Lung (tissue), 12 donors: ENCODE data around the gene PRSS27. TPM values are rescaled to one million over a fixed set of nuclear protein-coding genes. Genes with fewer than 3 reads are reported as not detected.

Experiments
- ATAC-seq: fragments of 200-7000 bp; cut with Tn5 transposase; one replicate; pipeline ENCODE4 v1.9.1; 2020; ENCODE audit warnings: moderate number of reproducible peaks; ENCODE audit not compliant: insufficient read depth, low FRiP score
- DNase-seq, 3 donors: peaks; one replicate each; pipeline ENCODE4 v3.0.0-alpha.2; 2013 to 2017
- H3K27ac ChIP-seq, 2 donors: one replicate each; pipeline ENCODE4 v1.5.1; 2013; ENCODE audit warnings: mild to moderate bottlenecking in 2 of 2, moderate library complexity in 2 of 2, control low read depth in 1 of 2, inconsistent platforms in 1 of 2, low read depth in 1 of 2, low read length in 1 of 2
- H3K27me3 ChIP-seq, 3 donors: one replicate each; pipeline ENCODE4 v1.5.1; 2013; ENCODE audit warnings: low read length in 2 of 3; ENCODE audit not compliant: control insufficient read depth in 3 of 3, insufficient read depth in 3 of 3
- H3K36me3 ChIP-seq, 4 donors: one replicate each; pipeline ENCODE4 v1.5.1; 2013; ENCODE audit warnings: low read length in 4 of 4, mild to moderate bottlenecking in 1 of 4, moderate library complexity in 1 of 4; ENCODE audit not compliant: control insufficient read depth in 4 of 4, insufficient read depth in 4 of 4
- H3K4me1 ChIP-seq, 5 donors: one replicate each; pipeline ENCODE4 v1.5.1; 2013; ENCODE audit warnings: low read length in 5 of 5, mild to moderate bottlenecking in 2 of 5, moderate library complexity in 1 of 5; ENCODE audit not compliant: control insufficient read depth in 5 of 5, insufficient read depth in 5 of 5
- H3K4me3 ChIP-seq: one replicate; pipeline ENCODE4 v1.5.1; 2013; ENCODE audit warnings: mild to moderate bottlenecking, control low read depth, moderate library complexity
- H3K9ac ChIP-seq, 2 donors: one replicate each; pipeline ENCODE4 v1.5.1; 2013; ENCODE audit warnings: low read length in 2 of 2, control low read depth in 1 of 2; ENCODE audit not compliant: insufficient read depth in 1 of 2
- H3K9me3 ChIP-seq, 4 donors: one replicate each; pipeline ENCODE4 v1.5.1; 2013; ENCODE audit warnings: low read length in 3 of 4, mild to moderate bottlenecking in 1 of 4, moderate library complexity in 1 of 4; ENCODE audit not compliant: control insufficient read depth in 4 of 4, insufficient read depth in 3 of 4
- WGBS, 2 donors: extraction: QIAGEN DNeasy Blood & Tissue Kit; methylation state at CpG; one replicate each; pipeline ENCODE4 v1.1.7; 2013; 5-methylcytosine and 5-hydroxymethylcytosine counted together
- polyA plus RNA-seq, 2 donors: library from polyadenylated mRNA; stranded (reverse); fragments of 200-250 nt; gene quantifications; one replicate each; pipeline ENCODE4 v1.2.1, GENCODE V29; 2013
- total RNA-seq, 2 donors: library from RNA; depleted of rRNA in 1 of 2; stranded (reverse); fragments of >200 nt in 1 of 2; gene quantifications; one replicate each; pipeline ENCODE4 v1.2.1, GENCODE V29; 2014 to 2021
- TF ChIP-seq, protein P1 (sequence below): IDR thresholded peaks from 2 replicates; pipeline ENCODE4 v1.5.1; 2012; ENCODE audit warnings: mild to moderate bottlenecking; ENCODE audit errors: control extremely low read depth, extremely low read depth
- donor health status: control.
- donor health status: control.
- donor health status: Bipolar disorder and iron deficiency.
- donor health status: healthy.
- donor health status: DM: yes; HTN: yes; CAD: no.

PRSS27 gene
- total and polyA plus RNA-seq, 4 donors, result 1.1 to 2.5 (median 2.1) TPM

DNA sequence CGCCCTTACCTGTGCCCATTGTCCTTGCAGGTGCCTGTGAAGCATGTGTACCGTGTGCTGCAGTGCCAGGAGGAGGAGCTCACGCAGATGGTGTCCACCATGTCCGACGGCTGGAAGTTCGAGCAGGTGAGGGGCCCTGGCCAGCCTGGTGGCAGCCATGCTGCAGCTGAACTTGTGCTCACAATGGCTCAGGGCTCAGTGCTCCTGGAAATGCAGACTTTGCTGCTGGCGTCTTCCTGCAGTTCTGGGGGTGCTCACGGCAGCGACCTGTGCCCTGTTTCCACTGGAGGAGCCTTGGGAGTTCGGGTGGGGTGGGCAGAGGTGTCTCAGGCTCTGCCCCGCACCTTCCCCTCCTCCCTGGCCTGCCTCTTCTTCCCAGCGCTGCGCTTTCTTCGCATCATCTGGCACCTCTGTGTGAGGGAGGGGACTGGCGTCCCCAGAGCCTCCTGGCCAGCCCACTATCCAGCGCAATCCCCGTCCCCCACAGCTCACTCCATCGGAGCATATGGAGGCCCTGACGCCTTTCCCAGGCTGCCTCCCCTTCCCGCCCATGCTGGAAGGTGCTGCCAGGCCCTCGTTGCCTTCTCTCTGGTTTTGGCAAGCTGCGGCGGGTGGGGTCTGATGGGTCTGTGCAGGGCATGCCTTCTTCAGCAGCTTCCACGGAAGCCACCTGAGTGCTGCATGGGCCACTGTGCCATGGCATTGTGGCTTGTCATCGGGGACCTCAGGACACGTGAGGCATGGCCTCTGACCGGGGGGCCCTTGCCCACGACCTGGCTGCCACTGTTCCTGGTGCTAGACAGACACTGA is 20.0 kb downstream of the PRSS27 start:
- Histone ChIP-seq H3K27ac (no peak overlapping the region), H3K9me3 (no peaks in the 10 kb centered on the region), H3K9ac (no peak overlapping the region), H3K4me3 (no peak overlapping the region), H3K36me3 (peaks cover 7 to 72% (median 10%) of the 10 kb centered on the region in 4 donors), H3K27me3 (no peaks in the 10 kb centered on the region), H3K4me1 (no peaks in the 10 kb centered on the region)
- ATAC-seq, result no peak
- DNase-seq, result no peak
- TF ChIP-seq, protein P1, sequence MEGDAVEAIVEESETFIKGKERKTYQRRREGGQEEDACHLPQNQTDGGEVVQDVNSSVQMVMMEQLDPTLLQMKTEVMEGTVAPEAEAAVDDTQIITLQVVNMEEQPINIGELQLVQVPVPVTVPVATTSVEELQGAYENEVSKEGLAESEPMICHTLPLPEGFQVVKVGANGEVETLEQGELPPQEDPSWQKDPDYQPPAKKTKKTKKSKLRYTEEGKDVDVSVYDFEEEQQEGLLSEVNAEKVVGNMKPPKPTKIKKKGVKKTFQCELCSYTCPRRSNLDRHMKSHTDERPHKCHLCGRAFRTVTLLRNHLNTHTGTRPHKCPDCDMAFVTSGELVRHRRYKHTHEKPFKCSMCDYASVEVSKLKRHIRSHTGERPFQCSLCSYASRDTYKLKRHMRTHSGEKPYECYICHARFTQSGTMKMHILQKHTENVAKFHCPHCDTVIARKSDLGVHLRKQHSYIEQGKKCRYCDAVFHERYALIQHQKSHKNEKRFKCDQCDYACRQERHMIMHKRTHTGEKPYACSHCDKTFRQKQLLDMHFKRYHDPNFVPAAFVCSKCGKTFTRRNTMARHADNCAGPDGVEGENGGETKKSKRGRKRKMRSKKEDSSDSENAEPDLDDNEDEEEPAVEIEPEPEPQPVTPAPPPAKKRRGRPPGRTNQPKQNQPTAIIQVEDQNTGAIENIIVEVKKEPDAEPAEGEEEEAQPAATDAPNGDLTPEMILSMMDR, result no peak
- 92 to 94% methylated on average over 26 to 28 of the region's 28 CpGs for WGBS, 2 donors

DNA sequence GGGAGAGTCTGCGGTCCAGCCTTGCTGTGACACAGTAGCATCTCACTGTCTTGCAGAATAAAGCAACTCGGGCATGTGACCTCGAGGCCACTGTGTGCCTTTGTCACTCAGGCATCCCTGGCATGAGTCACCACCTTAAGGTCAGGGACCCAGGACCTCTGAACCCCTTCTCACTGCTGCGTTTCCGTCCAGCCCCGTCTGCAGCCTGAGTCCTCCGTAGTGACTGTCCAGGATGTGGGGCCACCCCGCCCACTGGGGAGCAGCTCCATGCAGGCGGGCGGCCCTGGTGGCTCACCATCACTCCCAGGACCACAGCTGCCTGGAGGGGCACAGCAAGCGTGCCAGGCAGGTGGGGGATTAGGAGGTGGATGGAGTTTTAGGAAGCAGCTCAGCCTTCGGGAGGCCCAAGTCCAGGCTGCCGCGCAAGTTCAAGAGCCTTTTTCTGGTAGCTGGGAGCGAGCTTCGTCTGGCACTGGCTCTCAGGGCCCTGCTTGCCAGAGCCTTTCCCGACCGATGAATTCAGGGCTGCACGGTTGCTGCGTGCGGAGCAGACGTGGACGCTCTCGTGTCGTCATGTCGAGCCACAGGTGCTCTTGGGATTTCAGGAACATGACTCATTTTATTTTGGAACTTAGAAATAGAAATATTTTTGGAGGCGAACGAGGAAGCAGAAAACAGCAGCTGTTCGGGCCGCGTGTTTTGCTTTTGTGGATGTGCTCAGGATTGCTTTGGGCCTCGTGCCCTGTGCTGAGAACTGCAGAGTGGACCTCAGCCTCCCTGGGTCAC is 20.9 kb downstream of the PRSS27 start:
- H3K27me3 ChIP-seq, result no peaks in the 10 kb centered on the region
- no peak overlapping the region for H3K4me3 ChIP-seq
- TF ChIP-seq, protein P1, result no peak
- H3K27ac ChIP-seq, result no peak overlapping the region
- no peaks in the 10 kb centered on the region for H3K9me3 ChIP-seq
- WGBS, 2 donors, result 89 to 90% methylated on average over 32 of the region's 32 CpGs
- H3K4me1 ChIP-seq, result no peaks in the 10 kb centered on the region
- H3K9ac ChIP-seq, result no peak overlapping the region
- H3K36me3 ChIP-seq, result peaks cover 7 to 64% (median 10%) of the 10 kb centered on the region in 4 donors
- ATAC-seq (no peak), DNase-seq (no peak)

DNA sequence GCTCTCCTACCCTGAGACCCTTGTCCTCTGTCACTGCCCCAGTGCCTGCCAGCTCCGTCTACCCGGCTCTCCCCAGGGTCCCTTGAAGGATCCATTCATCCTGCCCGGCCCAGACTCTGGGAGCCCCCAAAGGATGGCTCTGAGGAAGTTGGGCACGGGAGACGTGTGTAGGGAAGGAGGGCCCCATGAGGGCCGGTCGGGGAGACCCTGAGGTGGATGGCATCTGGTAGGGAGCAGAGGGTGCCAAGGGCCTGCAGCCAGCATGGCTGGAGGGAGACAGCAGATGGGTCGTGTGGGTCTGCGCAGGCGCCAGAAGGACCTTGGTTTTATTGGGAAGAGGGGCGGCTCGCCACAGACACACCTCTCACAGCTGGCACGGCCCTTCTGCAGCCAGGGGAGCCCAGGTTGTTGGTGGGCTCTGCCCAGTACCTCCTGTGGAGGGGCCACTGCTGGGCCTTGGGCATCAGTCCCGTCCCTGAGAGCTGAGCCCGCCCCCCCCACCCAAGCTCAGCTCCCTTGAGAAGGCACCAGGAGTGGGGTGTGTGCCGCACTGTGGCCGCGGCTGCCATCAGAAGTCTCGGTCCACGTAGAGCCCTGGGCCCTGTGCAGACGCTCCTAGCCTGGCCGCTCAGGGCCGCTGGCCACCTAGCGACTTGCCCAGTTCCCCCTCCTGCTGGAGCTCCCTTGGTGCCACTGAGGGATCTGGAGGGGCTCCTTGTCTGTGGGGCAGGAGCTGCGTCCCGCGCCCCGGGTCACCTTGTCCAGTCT is 21.7 kb downstream of the PRSS27 start:
- Histone ChIP-seq H3K4me1 (peaks cover 0 to 1% (median 0%) of the 10 kb centered on the region in 5 donors), H3K27ac (no peak overlapping the region), H3K9me3 (no peaks in the 10 kb centered on the region), H3K9ac (no peak overlapping the region), H3K27me3 (no peaks in the 10 kb centered on the region), H3K36me3 (peaks cover 7 to 57% (median 10%) of the 10 kb centered on the region in 4 donors), H3K4me3 (no peak overlapping the region)
- ATAC-seq, result no peak
- no peak for DNase-seq
- WGBS, 2 donors, result 94 to 95% methylated on average over 28 of the region's 28 CpGs
- TF ChIP-seq, protein P1, result no peak
